Femur (tissue), 1 donor: ENCODE results near the gene CLDND2.

Experiments
- DNase-seq: peaks from one replicate; pipeline ENCODE4 v3.0.0-alpha.2; 2017

The CLDND2 gene

DNA sequence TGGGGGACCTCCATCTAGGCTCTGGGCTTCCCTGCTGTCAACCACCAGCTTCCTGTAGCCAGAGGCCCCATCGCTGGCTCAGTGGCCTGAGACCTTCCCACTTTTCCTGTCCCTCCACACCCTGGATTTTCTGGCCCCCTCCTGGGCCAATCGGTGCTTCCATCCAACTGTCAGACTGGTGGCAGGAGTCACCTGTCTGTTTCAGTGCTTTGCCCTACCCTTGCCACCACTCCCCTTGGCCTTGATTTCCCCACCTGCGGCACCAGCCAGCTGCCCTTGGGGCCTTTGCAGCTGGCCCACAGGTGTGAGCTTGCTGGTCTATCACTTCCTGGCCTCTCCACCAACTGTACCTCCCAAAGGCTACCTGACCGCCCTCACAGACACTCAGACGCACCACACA is 39.4 kb downstream of the CLDND2 start:
- no peak for DNase-seq

DNA sequence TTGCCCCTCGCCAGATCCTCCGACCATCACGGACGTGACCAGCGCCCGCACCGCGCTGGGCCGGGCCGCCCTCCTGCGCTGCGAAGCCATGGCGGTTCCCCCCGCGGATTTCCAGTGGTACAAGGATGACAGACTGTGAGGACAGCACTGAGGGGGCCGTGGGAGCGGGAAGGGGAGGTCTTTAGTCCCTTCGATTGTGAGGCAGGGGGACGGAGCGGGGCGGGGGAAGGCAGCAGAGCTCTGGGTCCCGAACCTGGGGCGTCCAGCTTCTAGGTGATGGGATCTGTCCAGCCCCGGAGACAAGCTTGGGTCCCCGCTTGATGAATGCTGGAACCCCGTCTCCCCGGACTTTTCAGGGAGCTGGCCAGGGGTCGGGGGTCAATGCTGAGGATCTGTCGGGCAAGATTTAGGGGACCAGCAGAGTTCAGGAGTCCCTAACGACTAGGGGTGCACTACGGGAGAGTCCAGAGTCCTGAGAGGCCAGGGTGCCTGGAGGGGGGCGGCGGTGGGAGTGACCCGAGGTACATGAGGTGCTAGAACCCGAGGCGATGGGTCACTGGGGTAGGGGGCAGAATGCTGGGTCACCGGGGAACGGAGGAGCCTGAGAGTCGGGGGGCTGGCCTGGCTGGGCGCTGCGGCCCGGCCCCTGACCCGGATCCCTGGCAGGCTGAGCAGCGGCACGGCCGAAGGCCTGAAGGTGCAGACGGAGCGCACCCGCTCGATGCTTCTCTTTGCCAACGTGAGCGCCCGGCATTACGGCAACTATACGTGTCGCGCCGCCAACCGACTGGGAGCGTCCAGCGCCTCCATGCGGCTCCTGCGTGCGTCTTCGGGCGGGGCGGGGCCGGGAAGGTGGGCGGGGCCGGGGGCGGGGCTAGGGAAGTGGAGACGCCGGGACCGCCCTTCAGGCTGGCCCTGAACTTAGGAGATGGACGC is 41.5 kb downstream of the CLDND2 start:
- peak; percentile 75 for DNase-seq

DNA sequence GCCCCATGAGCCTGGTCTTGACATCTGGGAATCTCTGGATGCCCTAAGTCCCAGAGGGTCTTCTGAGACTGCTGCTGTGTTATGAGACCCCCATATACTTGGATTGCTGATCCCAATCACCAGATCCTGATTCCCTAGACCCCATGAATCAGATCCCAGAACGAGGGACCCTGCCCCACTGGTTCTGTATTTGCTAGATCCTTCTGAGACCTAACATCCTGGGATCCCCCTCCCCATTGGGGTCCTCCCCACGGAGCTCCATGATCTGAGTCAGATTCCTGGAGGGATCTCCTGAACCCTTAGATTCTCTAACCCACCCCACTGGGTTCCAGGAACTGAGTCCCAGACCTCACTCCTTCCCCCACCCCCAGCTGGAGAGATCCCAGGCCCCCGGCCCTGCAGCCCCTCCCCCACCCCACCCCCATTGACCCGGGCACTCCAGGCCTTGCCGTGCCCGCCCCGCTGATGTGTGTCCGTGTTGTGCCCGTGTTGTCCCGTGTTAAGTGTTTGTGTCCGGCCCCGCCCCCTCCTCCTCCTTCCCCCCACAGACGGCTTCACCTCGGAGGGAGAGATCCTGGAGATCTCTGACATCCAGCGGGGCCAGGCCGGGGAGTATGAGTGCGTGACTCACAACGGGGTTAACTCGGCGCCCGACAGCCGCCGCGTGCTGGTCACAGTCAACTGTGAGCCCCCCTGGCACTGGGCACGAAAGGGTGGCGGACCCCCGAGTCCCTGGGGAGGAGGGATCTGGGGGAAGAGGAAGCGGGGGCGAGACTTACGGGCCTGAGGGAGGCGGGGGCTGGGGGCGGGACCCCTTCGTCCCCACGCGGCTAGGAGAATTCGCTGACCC is 42.4 kb downstream of the CLDND2 start:
- DNase-seq = no peak

DNA sequence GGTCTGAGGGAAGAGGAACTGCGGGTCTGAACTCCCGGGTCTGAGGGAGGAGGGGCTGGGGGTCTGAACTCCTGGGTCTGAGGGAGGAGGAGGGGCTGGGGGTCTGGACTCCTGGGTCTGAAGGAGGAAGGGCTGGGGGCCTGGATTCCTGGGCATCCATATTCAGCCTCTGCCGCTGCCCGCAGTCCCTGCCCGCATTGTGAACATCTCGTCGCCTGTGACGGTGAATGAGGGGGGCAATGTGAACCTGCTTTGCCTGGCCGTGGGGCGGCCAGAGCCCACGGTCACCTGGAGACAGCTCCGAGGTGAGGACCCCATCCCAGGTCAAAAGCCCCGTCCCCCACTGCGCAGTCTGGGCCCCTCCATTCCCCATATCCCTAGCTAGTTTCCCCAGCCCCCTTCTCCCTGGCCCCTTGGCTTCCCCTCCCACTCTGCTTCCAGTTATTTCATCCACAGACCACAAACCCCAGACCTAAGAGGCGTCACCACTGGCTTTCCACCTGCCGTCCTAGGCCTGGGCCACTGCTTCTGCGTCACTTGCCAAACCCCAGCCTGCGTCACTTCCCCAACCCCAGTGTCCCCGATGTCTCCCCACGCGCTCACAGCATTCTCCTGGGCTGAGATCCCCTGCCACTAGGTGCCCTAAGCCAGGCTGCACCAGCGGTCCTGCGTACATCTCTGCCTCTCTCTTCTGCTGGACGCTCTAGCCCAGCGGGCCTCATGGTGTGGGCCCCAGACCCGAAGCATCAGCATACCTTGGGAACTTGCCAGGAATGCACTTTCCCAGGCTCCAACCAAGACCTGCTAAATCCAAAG is 43.4 kb downstream of the CLDND2 start:
- no peak for DNase-seq

DNA sequence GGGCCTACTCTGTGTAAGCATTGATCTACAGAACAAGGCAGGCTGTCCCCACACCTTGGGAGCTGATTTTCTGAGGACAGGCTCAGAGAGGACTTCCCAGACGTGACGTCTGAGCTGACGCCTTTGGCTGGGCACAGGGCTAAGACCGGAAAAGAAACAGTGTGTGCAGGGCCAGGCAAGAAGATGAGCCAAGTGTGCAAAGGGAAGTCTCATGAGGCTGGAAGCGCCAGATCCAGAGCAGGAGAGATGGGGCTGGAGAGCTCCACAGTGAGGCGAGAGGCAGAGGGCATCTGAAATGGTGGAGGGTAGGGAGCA is 44.7 kb downstream of the CLDND2 start:
- DNase-seq = no peak

DNA sequence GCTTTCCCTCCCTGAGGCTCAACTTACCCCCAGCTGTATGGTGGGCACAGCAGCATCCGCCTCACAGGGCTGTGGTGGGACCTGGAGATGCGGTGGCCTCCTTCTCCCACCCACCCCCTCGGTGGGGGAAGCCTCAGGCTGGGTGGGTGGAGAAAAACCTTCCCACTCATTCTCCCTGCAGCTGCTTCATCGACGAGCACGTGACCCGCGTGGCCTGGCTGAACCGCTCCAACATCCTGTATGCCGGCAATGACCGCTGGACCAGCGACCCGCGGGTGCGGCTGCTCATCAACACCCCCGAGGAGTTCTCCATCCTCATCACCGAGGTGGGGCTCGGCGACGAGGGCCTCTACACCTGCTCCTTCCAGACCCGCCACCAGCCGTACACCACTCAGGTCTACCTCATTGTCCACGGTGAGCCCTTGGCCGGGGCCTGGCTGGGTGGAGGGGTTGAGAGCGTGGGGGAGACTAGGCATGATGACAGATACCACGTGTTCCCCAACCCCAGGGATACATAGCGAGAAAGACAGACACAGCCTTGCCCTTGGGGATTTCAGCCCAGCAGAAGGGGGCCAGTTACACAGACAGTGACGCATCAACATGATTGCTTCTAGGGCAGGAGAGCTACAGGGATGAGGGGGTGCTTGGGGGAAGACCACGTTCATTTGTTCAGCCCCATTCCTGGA is 45.2 kb downstream of the CLDND2 start:
- DNase-seq = no peak

DNA sequence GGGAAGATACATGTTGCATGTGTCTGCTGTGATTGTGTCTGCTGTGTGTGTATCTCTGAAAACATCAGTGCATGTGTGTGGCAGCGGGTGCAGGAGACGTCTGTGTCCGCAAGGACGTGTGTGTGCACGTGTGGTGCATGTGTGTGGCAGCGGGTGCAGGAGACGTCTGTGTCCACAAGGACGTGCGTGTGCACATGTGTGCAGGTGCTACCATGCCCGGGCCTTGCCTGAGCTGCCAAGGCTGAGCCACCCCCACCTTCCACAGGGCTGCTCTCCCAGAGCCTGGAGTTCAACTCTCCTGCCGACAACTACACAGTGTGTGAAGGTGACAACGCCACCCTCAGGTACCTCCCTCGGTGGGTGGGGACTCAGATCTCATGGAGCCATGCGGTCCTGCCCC is 47.0 kb downstream of the CLDND2 start:
- DNase-seq = no peak

DNA sequence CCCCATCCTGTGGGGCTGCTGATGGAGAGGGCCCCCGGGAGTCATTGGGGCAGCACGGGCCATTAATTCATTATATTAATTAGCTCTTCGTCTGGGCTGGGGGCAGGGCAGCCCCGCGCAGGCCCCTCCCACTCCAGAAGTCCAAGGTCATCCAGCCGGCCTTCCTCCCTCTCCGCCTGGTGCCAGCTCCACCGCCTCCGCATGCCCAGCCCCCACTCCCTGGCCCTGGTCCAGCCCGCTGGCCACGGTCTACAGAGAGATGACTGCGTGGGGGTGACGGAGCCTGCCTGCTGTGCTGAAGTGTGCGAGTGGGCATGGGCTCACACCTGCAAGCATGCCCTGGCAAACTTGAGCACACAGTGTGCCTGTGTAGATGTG is 48.5 kb downstream of the CLDND2 start:
- DNase-seq = no peak

DNA sequence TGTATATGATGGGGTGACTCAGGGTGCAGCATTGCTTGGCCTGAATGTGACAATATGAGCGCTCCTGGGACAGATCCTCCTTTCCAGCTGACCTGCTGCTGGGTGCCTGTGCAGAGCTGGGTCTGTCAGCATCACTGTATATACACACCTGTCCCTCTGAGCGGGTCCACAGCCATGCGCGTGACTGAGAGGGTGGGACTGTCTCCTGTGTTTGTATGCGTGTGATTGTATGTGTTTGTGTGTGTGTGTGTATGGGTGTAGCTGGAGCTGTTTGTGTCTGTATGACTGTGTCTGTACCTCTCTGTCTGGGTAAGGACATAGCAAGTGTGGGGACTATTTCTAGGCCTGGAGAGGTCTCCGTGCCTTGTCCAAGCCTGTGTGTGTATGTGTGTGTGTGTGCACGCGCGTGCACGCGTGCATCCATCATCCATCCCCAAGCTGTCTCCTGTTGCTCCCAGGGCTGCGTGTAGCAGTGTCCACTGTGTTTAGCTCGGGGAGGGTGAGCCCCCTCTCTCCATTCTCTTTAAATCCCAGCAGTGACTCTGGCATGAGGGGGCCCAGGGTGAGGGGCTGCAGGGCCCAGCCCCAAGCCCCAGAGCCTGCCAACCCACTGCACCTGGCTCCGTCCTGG is 49.0 kb downstream of the CLDND2 start:
- no peak for DNase-seq

DNA sequence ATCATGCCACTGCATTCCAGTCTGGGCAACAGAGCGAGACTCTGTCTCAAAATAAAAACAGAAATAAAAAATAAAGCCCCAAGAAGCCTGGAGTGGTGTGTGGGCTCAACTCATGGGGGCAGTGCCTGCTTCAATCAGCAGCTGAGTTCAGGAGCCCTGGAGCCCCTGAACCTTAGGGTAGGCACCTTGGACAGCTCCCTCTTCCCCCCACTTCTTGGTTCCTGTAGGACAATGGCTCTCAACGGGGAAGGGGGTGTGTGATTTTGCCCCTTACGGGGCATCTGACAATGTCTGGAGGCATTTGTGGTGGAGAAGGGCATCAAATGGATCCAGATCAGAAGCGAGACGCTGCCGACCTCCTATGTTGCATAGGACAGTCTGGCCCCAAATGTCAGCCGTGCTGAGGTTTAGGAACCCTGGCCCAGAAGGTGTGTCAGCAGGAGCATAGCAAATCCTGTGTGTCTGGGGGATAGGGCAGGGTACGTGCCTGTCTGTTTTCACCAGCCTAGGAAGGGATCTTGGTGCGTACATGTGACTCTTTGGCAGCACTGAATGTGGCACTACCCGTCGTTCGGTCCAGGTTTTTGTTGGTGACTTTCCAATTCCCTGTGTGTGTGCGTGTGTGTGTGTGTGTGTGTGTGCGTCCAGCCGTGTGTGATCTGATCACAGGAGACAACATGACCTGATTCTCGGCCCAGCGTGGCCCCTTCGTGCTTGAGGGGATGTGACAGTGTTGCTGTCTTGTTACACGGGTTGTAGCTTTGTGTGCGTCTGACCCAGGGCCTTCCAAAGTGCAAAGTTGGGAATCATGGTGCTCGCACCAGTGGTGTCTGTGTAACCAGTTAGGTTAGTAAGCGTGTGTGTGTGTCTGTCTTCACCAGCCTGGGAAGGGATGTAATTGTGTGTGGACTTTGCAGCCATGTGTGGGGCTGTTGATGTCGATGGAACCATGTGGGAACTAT is 49.8 kb downstream of the CLDND2 start:
- no peak for DNase-seq

DNA sequence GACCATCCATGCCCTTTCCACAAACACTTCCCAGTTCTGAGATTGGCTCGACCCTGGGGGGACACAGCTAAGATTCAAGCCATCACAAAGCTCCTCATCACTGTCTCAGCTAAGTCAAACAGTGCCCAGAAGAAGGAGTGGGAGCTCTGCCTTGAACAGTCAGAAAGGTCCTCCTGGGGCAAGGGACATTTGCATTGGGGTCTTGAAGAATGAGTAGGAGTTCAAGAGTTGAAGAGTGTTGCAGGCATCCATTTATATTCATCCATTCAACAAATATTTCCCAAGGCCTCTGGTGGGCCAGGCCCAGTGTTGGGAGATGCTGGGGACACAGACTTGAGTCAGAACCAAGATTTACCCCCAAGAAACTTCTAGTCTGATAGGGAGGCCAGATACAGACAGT is 50.8 kb downstream of the CLDND2 start:
- no peak for DNase-seq

DNA sequence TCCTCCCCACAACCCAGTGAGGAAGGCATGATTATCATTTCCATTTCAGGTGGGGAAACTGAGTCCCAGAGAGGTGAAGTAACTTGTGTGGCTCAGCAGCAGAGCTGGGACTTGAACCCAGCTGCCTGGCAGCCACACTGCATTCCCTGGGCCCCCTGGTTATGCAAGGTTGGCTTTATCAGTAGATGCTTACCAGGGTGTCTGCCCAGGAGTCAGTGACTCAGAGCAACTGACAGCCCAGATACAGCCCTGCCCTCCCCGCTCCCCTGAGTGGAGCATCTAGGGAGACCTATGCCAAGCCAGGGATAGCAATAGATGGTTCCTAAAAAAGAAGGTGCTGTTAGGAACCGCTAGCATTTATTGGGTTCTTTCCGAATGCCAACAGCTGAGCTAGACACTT is 51.4 kb downstream of the CLDND2 start:
- DNase-seq = no peak
